Brain microvascular endothelial cell (primary cell): ENCODE data around the gene COLGALT1.
"Not testable (repeated sequence)": the region's sequence is repeated elsewhere in the genome, so short reads cannot be mapped to it uniquely, and the experiment has no call there.

Experiments used
- DNase-seq: peaks from one replicate; pipeline ENCODE4 v3.0.0-alpha.2; 2020
- H3K27ac ChIP-seq: fragments of 250-450 bp; sonication (Bioruptor Pico); 2 replicates; pipeline ENCODE4 v1.5.1; 2020; ENCODE audit warnings: mild to moderate bottlenecking, moderate library complexity
- H3K27me3 ChIP-seq: fragments of 250-450 bp; sonication (Bioruptor Pico); replicated peaks from 2 replicates; pipeline ENCODE4 v1.5.1; 2020; ENCODE audit warnings: mild to moderate bottlenecking
- H3K36me3 ChIP-seq: fragments of 250-450 bp; sonication (Bioruptor Pico); replicated peaks from 2 replicates; pipeline ENCODE4 v1.5.1; 2020; ENCODE audit warnings: mild to moderate bottlenecking
- H3K4me3 ChIP-seq: 2 replicates; pipeline ENCODE4 v1.5.1; 2011; ENCODE audit warnings: low read depth, mild to moderate bottlenecking, control low read depth, low read length, moderate library complexity
- in situ Hi-C: cut with HindIII; loops from 2 replicates; pipeline ENCODE4 v1.10.0; 2017; ENCODE audit warnings: low sequenced_read_pairs, low pct_ligation_motif_present
- TF ChIP-seq, protein P1 (sequence below): IDR thresholded peaks from 2 replicates; pipeline ENCODE4 v1.5.1; 2011; ENCODE audit warnings: low read depth, mild to moderate bottlenecking, moderate library complexity, low read length, control low read depth, inconsistent platforms; ENCODE audit errors: missing control alignments

COLGALT1 gene

DNA sequence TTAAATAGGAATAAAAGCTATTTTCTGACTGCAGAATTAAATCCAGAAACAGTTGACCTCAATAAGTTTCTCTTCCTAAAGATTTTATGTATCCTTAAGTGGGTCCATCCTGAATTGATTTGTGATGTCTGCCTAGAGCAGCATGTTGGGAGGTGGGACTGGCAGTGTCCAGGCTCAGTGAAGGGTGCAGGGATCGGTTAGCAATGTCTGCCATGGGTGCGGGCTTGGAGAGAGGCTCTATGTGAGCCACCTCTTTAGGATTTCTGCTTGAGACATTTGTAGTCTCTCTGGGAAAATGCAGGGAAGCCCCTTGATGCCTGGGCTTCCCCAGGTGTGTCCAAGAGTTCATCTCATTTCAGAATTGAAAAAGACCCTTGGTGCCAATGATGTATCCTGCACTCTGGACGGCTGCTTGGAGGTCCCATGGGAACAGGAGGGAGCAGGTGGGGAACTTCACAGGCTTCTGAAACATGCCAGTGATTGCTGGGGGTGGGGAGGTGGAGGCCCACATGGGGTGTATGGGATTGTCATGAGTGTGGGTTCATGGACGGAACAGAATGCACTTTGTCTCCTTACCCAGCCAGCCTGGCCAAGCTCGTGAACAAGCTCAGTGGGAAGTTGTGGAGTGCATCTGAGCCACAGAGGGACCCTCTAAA is 6.2 kb upstream of the COLGALT1 start:
- TF ChIP-seq, protein P1, sequence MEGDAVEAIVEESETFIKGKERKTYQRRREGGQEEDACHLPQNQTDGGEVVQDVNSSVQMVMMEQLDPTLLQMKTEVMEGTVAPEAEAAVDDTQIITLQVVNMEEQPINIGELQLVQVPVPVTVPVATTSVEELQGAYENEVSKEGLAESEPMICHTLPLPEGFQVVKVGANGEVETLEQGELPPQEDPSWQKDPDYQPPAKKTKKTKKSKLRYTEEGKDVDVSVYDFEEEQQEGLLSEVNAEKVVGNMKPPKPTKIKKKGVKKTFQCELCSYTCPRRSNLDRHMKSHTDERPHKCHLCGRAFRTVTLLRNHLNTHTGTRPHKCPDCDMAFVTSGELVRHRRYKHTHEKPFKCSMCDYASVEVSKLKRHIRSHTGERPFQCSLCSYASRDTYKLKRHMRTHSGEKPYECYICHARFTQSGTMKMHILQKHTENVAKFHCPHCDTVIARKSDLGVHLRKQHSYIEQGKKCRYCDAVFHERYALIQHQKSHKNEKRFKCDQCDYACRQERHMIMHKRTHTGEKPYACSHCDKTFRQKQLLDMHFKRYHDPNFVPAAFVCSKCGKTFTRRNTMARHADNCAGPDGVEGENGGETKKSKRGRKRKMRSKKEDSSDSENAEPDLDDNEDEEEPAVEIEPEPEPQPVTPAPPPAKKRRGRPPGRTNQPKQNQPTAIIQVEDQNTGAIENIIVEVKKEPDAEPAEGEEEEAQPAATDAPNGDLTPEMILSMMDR: no peak
- Histone ChIP-seq H3K4me3 (no peak overlapping the region), H3K36me3 (no peaks in the 10 kb centered on the region), H3K27ac (no peak overlapping the region), H3K27me3 (no peaks in the 10 kb centered on the region)
- DNase-seq: no peak
- in situ Hi-C loops: no loop called here

DNA sequence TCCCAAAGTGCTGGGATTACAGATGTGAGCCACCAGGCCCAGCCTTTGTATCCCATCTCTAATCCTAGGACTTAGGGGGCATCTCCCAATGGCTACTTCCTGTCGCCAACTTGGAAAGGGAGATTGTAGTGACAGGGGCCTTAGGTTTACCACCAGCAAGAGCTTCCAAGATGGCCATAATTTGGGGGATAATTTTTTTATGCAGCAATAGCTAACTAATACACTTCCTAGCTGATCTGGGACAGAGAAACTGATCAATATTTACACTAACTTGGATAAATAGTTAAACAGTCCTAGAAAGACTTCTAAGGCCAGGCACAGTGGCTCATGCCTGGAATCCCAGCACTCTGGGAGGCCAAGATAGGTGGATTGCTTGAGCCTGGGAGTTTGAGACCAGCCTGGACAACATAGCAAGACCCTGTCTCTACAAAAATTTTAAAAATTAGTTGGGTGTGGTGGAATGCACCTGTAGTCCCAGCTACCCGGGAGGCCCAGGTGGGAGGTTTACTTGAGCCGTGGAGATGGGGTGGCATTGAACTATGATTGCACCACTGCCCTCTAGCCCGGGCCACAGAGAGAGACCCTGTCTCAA is 5.3 kb upstream of the COLGALT1 start:
- in situ Hi-C loops: no loop called here
- TF ChIP-seq, protein P1: no peak
- Histone ChIP-seq H3K36me3 (no peaks in the 10 kb centered on the region), H3K4me3 (no peak overlapping the region), H3K27me3 (no peaks in the 10 kb centered on the region), H3K27ac (no peak overlapping the region)
- no peak for DNase-seq

DNA sequence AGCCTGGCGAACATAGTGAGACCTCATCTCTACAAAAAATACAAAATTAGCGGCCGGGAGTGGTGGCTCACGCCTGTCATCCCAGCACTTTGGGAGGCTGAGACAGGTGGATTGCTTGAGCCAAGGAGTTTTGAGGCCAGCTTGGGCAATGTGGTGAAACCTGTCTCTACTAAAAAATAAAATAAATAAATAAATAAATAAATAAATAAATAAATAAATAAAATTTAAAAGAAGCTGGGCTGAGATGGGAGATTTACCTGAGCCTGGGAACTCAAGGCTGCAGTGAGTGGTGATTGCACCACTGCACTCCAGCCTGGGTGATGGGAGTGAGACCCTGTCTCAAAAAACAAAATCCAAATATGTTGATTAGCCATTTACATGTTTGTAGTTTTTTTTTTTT is 2.7 kb upstream of the COLGALT1 start:
- H3K4me3 ChIP-seq, in situ Hi-C loops, DNase-seq, H3K27me3 ChIP-seq, H3K36me3 ChIP-seq, H3K27ac ChIP-seq: not testable (repeated sequence)

DNA sequence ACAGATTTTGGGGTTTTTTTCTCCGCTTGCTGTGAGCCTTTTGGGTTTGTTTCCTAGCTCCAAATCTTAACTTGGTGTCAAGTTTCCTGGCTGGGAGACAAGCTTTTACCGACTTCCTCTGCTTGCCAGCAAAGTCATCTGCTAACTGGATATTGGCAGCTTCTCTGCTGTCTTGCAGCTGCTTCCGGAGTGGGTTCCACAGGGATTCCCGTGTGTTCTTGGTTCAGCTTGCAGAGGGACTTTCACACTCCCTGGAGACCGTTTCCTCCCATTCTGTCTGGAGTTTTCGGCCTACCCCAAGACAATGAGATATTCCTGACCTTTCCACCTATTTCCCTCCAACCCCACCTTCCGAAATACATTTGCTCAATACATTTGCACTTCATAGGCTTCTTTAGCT is 2.2 kb upstream of the COLGALT1 start:
- in situ Hi-C loops: no loop called here
- H3K36me3 ChIP-seq: peaks cover 7% of the 10 kb centered on the region
- no peak overlapping the region for H3K4me3 ChIP-seq
- peak; percentile 86 for DNase-seq
- H3K27ac ChIP-seq: peak overlapping the region; percentile 80
- TF ChIP-seq, protein P1: no peak
- no peaks in the 10 kb centered on the region for H3K27me3 ChIP-seq

DNA sequence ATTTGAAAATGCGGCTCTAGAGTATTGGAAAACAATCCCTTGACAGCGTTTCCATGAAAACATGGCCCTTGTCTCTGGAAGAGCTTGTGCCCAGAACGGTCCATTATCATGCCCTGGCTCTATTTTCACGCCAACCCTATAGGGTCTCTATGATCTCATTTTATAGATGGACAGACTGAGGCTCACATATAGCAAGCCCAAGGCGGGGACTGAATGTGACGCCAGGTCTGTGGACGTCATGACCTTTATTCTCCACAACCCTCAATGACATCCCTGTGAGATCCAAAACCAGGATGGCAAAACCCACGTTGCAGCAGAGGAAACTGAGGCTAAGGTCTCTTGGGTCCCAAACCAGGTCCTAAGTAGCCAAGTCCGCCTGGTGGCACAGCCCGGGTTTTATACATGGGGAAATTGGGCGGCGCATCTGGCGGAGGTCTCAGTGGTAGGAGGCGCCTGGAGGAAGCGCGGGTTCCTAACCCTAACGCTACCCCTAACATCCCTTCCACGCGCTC is 425 bp upstream of the COLGALT1 start:
- no peaks in the 10 kb centered on the region for H3K27me3 ChIP-seq
- in situ Hi-C loops: no loop called here
- no peak overlapping the region for H3K27ac ChIP-seq
- peaks cover 20% of the 10 kb centered on the region for H3K36me3 ChIP-seq
- DNase-seq: no peak
- H3K4me3 ChIP-seq: peak overlapping the region; percentile 89
- TF ChIP-seq, protein P1: no peak

DNA sequence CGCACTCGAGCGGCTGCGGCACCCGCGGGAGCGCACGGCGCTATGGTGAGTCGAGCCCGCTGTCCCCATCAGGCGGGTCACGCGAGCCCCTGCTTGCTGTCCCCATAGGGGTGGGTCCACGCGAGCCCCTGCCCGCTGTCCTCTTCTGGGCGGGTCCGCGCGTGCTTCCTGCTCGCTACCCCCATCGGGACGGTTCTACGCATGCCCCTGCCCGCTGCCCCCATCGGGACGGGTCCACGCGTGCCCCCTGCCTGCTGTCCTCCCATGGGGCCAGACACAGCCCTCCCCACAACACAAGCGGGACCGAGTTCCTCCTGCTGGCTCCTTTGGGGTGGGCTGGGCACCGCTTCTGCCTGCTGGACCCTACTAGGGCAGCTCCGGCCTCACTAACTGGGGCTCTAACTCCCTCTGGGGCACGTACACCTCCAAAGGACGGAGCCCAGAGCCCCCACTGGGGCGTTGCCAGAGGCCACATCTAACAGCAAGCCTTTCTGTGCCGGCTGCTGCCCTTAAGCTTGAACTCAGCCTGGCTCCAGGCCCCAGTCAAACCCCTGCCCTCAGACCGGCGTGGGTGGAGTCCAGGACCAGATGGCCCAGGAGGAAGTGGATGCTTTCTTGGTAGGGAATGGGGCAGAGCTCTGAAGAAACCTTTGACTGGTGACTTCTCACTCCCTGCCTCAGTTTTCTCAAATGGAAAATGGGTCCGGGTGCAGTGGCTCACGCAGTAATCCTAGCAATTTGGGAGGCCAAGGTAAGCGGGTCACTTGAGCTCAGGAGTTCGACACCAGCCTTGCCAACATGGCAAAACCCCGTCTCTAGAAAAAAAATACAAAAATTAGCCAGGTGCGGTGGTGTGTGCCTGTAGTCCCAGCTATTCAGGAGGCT is 722 bp downstream of the COLGALT1 start:
- in situ Hi-C loops: no loop called here
- TF ChIP-seq, protein P1: peak; percentile 33
- peak overlapping the region; percentile 89 for H3K4me3 ChIP-seq
- H3K27ac ChIP-seq: peak overlapping the region; percentile 62
- H3K36me3 ChIP-seq: peaks cover 27% of the 10 kb centered on the region
- H3K27me3 ChIP-seq: no peaks in the 10 kb centered on the region
- DNase-seq: peak; percentile 25
